ENCODE measurements around the gene RTN1. TPM values are rescaled to one million over a fixed set of nuclear protein-coding genes. Genes with fewer than 3 reads are reported as not detected.

The RTN1 gene
- total RNA-seq, 1 donor from 2014 or later = 0.29 TPM

GRCh38 chr14:59788176-59788575, 82.4 kb downstream of the RTN1 start:
- DNase-seq (ENCODE audit: low read depth) = no peak

- no peak for DNase-seq (ENCODE audit: low read depth)
Measured at GRCh38 chr14:59787045-59787674, 83.4 kb downstream of the RTN1 start.

- DNase-seq (ENCODE audit: low read depth) = no peak
Measured at GRCh38 chr14:59785629-59786028, 84.9 kb downstream of the RTN1 start.

- no peak for DNase-seq (ENCODE audit: low read depth)
Measured at GRCh38 chr14:59782760-59783159, 87.8 kb downstream of the RTN1 start.

- DNase-seq (ENCODE audit: low read depth) = no peak
Measured at GRCh38 chr14:59777006-59777579, 93.5 kb downstream of the RTN1 start.

- no peak for DNase-seq (ENCODE audit: low read depth)
Measured at GRCh38 chr14:59776468-59776867, 94.1 kb downstream of the RTN1 start.

- no peak for DNase-seq (ENCODE audit: low read depth)
Measured at GRCh38 chr14:59772233-59772632, 98.3 kb downstream of the RTN1 start.

GRCh38 chr14:59771577-59771976, 99.0 kb downstream of the RTN1 start:
- DNase-seq (ENCODE audit: low read depth) = no peak

GRCh38 chr14:59769586-59769985, 101.0 kb downstream of the RTN1 start:
- no peak for DNase-seq (ENCODE audit: low read depth)

- no peak for DNase-seq (ENCODE audit: low read depth)
Measured at GRCh38 chr14:59768855-59769375, 101.7 kb downstream of the RTN1 start.

- no peak for DNase-seq (ENCODE audit: low read depth)
Measured at GRCh38 chr14:59761851-59762250, 108.7 kb downstream of the RTN1 start.

- DNase-seq (ENCODE audit: low read depth) = no peak
Measured at GRCh38 chr14:59755409-59756135, 115.0 kb downstream of the RTN1 start.

- DNase-seq (ENCODE audit: low read depth) = no peak
Measured at GRCh38 chr14:59754256-59754655, 116.3 kb downstream of the RTN1 start.

GRCh38 chr14:59753512-59753911, 117.1 kb downstream of the RTN1 start:
- no peak for DNase-seq (ENCODE audit: low read depth)

GRCh38 chr14:59751578-59751977, 119.0 kb downstream of the RTN1 start:
- no peak for DNase-seq (ENCODE audit: low read depth)

- DNase-seq (ENCODE audit: low read depth) = no peak
Measured at GRCh38 chr14:59739794-59740193, 130.8 kb downstream of the RTN1 start.

- DNase-seq (ENCODE audit: low read depth) = no peak
Measured at GRCh38 chr14:59728304-59728703, 142.3 kb downstream of the RTN1 start.

- DNase-seq (ENCODE audit: low read depth) = no peak
Measured at GRCh38 chr14:59727073-59727661, 143.4 kb downstream of the RTN1 start.

GRCh38 chr14:59711080-59711479, 159.5 kb downstream of the RTN1 start:
- DNase-seq (ENCODE audit: low read depth) = no peak

- DNase-seq (ENCODE audit: low read depth) = no peak
Measured at GRCh38 chr14:59707778-59708561, 162.6 kb downstream of the RTN1 start.

GRCh38 chr14:59705866-59706265, 164.7 kb downstream of the RTN1 start:
- no peak for DNase-seq (ENCODE audit: low read depth)
